PC-9 (cell line): Measurements from ENCODE around the gene TENM4. TPM values are rescaled to one million over a fixed set of nuclear protein-coding genes. Genes with fewer than 3 reads are reported as not detected.

ENCODE experiments used
- BruUV-seq: library from RNA; stranded (reverse); fragments of 400-500 nt; replicated peaks from 2 replicates; lab custom pipeline; 2021; lab: Mats Ljungman, UMichigan
- CTCF ChIA-PET: fragments of 300-600 bp; sonication (Branson Sonifier 250); formaldehyde crosslinking; loops from one replicate; lab custom pipeline; 2022; ENCODE audit warnings: antibody characterized with exemption; lab: Charles Lee
- POLR2A ChIA-PET: fragments of 300-600 bp; sonication (Branson Sonifier 250); formaldehyde crosslinking; loops from one replicate; lab custom pipeline; 2022; ENCODE audit warnings: antibody characterized with exemption; ENCODE audit not compliant: unreplicated experiment; lab: Charles Lee
- DNase-seq, 2 experiments: peaks; one replicate each; pipeline versions ENCODE4 v3.0.0 to v3.0.0-alpha.2; 2015 to 2022; ENCODE audit warnings: mixed read lengths in 1 of 2
- H2AFZ ChIP-seq: fragments of 200-600 bp; sonication (generic); 2 replicates; pipeline ENCODE4 v1.8.1; 2017; ENCODE audit warnings: antibody characterized with exemption
- H3F3A ChIP-seq: fragments of 200-600 bp; sonication (generic); 2 replicates; pipeline ENCODE4 v1.8.1; 2017; ENCODE audit warnings: antibody characterized with exemption, mild to moderate bottlenecking, low read depth; ENCODE audit not compliant: insufficient read depth
- H3K27ac ChIP-seq: fragments of 200-600 bp; sonication (generic); 2 replicates; pipeline ENCODE4 v1.6.1; 2016; ENCODE audit warnings: mixed run types
- H3K27me3 ChIP-seq: fragments of 200-600 bp; sonication (generic); 2 replicates; pipeline ENCODE4 v1.6.1; 2016; ENCODE audit warnings: low read depth, mixed run types; ENCODE audit not compliant: insufficient read depth
- H3K36me3 ChIP-seq: fragments of 200-600 bp; sonication (generic); 2 replicates; pipeline ENCODE4 v1.6.1; 2016; ENCODE audit warnings: low read depth, mixed run types
- H3K4me1 ChIP-seq: fragments of 200-600 bp; sonication (generic); replicated peaks from 2 replicates; pipeline ENCODE4 v1.6.1; 2016; ENCODE audit warnings: mixed run types; ENCODE audit not compliant: insufficient read depth
- H3K4me2 ChIP-seq: fragments of 200-600 bp; sonication (generic); 2 replicates; pipeline ENCODE4 v1.6.1; 2017; ENCODE audit warnings: mixed run types
- H3K4me3 ChIP-seq: fragments of 200-600 bp; sonication (generic); 2 replicates; pipeline ENCODE4 v1.6.1; 2016; ENCODE audit warnings: mixed run types
- H3K79me2 ChIP-seq: fragments of 200-600 bp; sonication (generic); 2 replicates; pipeline ENCODE4 v1.6.1; 2017; ENCODE audit warnings: low read depth, mixed run types
- H3K9me2 ChIP-seq: fragments of 200-600 bp; sonication (generic); 2 replicates; pipeline ENCODE4 v1.8.1; 2017; ENCODE audit warnings: mild to moderate bottlenecking; ENCODE audit not compliant: insufficient read depth
- H3K9me3 ChIP-seq: fragments of 200-600 bp; sonication (generic); 2 replicates; pipeline ENCODE4 v1.8.1; 2016; ENCODE audit warnings: low read depth; ENCODE audit not compliant: insufficient read depth
- H4K20me1 ChIP-seq: fragments of 200-600 bp; sonication (generic); 2 replicates; pipeline ENCODE4 v1.8.1; 2017; ENCODE audit not compliant: insufficient read depth
- EZH2 ChIP-seq: fragments of 200-600 bp; sonication (generic); IDR thresholded peaks from 2 replicates; pipeline ENCODE4 v1.8.0; 2017; ENCODE audit warnings: antibody characterized with exemption, low read depth
- intact Hi-C: fragments of 100-400 bp; cut with micrococcal nuclease; formaldehyde crosslinking; loops from one replicate; pipeline ENCODE4 v1.10.0; 2022; ENCODE audit not compliant: unreplicated experiment
- total RNA-seq: library from RNA; stranded (reverse); gene quantifications from 2 replicates; pipeline ENCODE4 v1.2.3, GENCODE V29; 2021
- TF ChIP-seq, protein P1 (sequence below): fragments of 200-600 bp; sonication (generic); conservative IDR thresholded peaks from 2 replicates; pipeline ENCODE4 v1.6.1; 2017; ENCODE audit warnings: mixed run types, antibody characterized with exemption, mild to moderate bottlenecking, moderate library complexity

Gene TENM4
- total RNA-seq, 1 experiment from 2014 or later: not detected

DNA sequence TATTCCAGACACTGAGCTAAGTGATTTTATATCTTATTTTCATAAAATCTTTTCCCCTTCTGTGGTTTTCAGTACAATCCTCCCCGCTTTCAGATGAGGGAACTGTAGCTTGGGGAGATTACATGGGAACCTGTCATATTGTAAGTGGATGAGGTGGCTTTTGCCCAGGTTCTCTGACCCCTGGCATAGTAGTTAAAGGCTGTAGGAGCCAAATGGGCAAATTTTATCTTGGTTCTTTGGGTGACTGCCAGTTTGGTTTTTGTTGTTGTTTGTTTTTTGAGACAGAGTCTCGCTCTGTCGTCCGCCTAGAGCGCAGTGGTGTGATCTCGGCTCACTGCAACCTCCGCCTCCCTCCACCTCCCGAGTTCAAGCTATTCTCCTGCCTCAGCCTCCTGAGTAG, 454.5 kb downstream of the TENM4 start:
- BruUV-seq: no TSS peak
- H2AFZ ChIP-seq: no peak overlapping the region
- H3K4me1 ChIP-seq: no peaks in the 10 kb centered on the region
- no peaks in the 10 kb centered on the region for H3K79me2 ChIP-seq
- H3K27me3 ChIP-seq: peaks cover 79% of the 10 kb centered on the region
- no peak overlapping the region for H3K27ac ChIP-seq
- POLR2A ChIA-PET: no interaction called here
- no peak for DNase-seq
- CTCF ChIA-PET: no interaction called here
- no peak overlapping the region for H3K4me3 ChIP-seq
- H3K9me3 ChIP-seq: no peaks in the 10 kb centered on the region
- TF ChIP-seq EZH2: no peak
- TF ChIP-seq, protein P1, sequence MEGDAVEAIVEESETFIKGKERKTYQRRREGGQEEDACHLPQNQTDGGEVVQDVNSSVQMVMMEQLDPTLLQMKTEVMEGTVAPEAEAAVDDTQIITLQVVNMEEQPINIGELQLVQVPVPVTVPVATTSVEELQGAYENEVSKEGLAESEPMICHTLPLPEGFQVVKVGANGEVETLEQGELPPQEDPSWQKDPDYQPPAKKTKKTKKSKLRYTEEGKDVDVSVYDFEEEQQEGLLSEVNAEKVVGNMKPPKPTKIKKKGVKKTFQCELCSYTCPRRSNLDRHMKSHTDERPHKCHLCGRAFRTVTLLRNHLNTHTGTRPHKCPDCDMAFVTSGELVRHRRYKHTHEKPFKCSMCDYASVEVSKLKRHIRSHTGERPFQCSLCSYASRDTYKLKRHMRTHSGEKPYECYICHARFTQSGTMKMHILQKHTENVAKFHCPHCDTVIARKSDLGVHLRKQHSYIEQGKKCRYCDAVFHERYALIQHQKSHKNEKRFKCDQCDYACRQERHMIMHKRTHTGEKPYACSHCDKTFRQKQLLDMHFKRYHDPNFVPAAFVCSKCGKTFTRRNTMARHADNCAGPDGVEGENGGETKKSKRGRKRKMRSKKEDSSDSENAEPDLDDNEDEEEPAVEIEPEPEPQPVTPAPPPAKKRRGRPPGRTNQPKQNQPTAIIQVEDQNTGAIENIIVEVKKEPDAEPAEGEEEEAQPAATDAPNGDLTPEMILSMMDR: no peak
- H3F3A ChIP-seq: no peaks in the 10 kb centered on the region
- no peak overlapping the region for H3K4me2 ChIP-seq
- no peaks in the 10 kb centered on the region for H4K20me1 ChIP-seq
- H3K36me3 ChIP-seq: no peaks in the 10 kb centered on the region
- intact Hi-C loops: no loop called here
- no peaks in the 10 kb centered on the region for H3K9me2 ChIP-seq

DNA sequence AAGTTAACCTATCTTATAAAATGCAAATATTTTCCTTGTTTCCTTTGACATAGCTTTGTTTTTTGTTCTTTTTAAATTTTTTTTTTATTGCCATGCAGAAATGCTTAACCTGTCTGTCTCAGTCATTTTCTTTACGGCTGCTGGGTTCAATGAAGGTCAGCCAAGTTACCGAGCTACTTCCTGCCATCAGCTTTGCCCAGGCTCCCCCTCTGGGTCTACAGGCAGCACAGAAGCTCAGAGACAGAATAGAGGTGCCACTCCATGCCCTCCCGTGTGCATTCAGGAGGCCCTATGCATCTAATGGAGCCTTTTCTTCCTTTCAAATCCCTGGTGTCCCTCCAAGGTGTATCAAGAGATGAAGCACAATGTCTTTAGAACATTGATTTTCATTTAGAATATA, 455.2 kb downstream of the TENM4 start:
- POLR2A ChIA-PET: no interaction called here
- no peaks in the 10 kb centered on the region for H3K9me3 ChIP-seq
- CTCF ChIA-PET: no interaction called here

DNA sequence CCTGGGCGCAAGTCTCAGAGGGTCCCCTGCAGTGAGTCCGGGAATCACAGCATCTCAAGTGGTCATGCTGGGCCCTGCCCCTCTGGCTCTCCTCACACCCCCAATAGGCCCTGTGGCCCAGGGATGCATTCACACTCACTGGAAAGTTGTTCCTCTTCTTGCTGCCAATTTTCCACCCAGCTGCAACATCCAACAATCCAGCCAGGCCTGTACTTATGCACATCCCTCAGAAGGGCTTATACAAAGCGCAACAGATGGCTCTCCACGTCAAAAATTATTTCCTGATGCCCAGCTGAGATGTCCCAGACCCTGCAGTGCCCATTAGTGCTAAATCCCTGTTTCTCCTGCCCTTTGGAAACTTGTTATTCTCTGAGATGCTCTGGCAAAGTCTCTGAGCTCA, 458.4 kb downstream of the TENM4 start:
- no peaks in the 10 kb centered on the region for H4K20me1 ChIP-seq
- no peak overlapping the region for H3K27ac ChIP-seq
- no peaks in the 10 kb centered on the region for H3K4me1 ChIP-seq
- no peak overlapping the region for H3K4me2 ChIP-seq
- CTCF ChIA-PET: no interaction called here
- no peak for TF ChIP-seq EZH2
- TF ChIP-seq, protein P1: no peak
- no peak overlapping the region for H3K4me3 ChIP-seq
- POLR2A ChIA-PET: interaction anchor here (0.6 kb wide), 1 partner anchor 15 kb away, joined by 4 read pairs; no protein-coding TSS in a partner anchor
- H3K9me3 ChIP-seq: no peaks in the 10 kb centered on the region
- no peaks in the 10 kb centered on the region for H3K9me2 ChIP-seq
- no peak overlapping the region for H2AFZ ChIP-seq
- no peaks in the 10 kb centered on the region for H3K79me2 ChIP-seq
- H3K27me3 ChIP-seq: peaks cover 56% of the 10 kb centered on the region
- H3F3A ChIP-seq: no peaks in the 10 kb centered on the region
- H3K36me3 ChIP-seq: no peaks in the 10 kb centered on the region
- intact Hi-C loops: no loop called here
- DNase-seq: no peak
- BruUV-seq: no TSS peak

More for the DNA sequence above, 455.2 kb downstream of the TENM4 start:
- H3K9me2 ChIP-seq: no peaks in the 10 kb centered on the region
- no peak overlapping the region for H3K27ac ChIP-seq
- H3F3A ChIP-seq: no peaks in the 10 kb centered on the region
- no TSS peak for BruUV-seq
- peaks cover 74% of the 10 kb centered on the region for H3K27me3 ChIP-seq
- H3K4me2 ChIP-seq: no peak overlapping the region
- DNase-seq: no peak
- no peaks in the 10 kb centered on the region for H3K4me1 ChIP-seq
- no peaks in the 10 kb centered on the region for H4K20me1 ChIP-seq
- intact Hi-C loops: no loop called here
- H3K36me3 ChIP-seq: no peaks in the 10 kb centered on the region
- no peak for TF ChIP-seq EZH2
- TF ChIP-seq, protein P1: no peak
- no peaks in the 10 kb centered on the region for H3K79me2 ChIP-seq
- no peak overlapping the region for H3K4me3 ChIP-seq
- H2AFZ ChIP-seq: no peak overlapping the region
